HG03064 (cell line): ENCODE measurements around the gene UBR1.

Source experiments
- ATAC-seq: cut with Tn5 transposase; IDR thresholded peaks from one replicate; pipeline ENCODE4 v1.9.1; 2021; ENCODE audit warnings: low read depth; ENCODE audit not compliant: unreplicated experiment

Gene UBR1

DNA sequence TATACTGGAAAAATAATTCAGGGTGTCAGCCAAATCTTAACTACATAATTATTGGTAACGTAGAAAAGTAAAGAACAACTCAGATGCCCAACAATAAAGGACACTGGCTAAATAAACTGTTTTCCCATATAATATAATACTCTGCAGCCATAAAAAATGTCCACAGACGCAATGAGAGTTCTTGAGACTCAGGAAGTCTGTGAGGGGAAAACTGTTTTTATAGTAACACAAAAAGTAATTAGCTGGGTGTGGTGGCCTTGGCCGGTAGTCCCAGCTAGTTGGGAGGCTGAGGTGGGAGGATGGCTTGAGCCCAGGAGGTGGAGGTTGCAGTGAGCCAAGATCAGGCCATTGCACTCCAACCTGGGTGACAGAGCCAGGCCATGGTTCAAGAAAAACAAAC, 5.5 kb upstream of the UBR1 start:
- ATAC-seq = no peak

DNA sequence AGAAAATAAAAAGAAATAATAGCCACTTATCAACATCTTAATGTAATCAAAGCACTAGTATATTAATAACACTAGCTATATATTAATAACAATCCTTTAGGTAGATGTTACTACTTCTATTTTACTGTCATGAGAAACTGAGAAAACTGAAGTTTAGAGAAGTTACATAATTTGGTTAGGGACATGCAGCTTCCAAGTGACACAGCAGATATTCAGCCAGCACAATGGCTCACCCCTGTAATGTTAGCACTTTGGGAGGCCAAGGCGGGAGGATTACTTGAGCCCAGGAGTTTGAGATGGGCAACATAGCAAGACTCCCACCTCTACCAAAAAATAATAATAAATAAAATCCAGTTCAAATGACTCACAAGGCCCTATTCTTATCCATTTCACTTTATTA, 1.9 kb upstream of the UBR1 start:
- ATAC-seq = no peak

DNA sequence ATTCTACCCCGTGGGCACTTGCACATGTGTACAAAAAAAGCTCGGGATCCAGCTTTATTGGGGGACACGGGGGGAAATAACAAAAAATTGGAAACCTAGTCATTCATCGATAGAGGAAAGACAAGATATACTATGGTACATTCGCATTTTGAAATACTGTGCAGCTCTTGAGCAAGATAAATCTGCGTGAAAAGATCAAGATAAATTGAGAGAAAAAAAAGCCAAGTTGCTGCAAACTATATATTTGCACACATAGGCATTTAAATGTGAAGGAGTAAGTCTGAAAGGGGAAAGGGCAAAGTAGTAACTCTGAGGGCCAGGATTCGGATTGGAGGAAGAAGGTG, 620 bp upstream of the UBR1 start:
- no peak for ATAC-seq

DNA sequence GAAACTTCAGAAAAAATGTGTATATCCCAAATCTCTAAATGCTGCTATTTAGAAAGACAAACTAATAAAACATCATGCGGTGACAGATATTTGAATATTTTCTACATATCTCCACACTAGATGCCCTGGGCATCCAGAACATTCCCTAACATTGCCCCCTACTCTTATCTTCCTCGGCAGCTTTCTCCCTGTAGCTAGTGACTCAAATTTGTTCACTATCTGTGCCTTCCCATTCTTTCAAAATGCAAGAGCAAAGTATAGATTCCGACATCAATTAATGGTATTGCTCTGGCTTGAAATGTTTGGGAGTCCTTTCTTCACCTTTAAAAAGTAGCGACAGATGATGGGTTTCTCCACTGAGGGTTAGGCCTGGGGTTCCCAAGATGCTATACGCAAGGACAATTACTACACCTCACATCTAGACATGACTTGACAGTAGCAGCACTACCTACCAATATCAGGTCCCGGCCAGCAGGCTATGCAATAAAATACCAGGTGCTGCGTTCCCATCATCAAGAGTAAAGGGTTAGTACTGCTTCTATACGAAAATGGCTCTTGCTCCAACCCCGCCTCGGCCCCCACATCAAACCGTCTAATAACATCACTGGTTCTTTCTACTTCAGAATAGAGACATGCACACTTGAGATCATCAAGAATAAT, 631 bp downstream of the UBR1 start:
- no peak for ATAC-seq

DNA sequence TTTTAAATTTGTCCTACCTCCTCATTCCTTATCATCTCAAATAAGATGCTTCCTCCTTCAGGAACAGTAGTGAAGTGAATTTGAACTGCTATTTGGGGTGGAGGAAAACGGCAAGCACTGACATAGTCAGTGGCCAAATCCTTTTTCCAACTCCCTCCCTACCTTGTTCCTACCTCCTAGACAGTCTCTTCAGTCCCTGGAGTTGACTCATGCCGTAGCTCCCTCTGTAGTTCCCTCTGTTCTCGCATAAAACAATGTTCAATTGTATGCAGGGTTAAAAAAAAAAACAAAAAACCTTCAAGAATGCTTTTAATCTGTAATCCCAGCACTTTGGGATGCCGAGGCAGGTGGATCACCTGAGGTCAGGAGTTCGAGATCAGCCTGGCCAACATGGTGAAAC, 1.4 kb downstream of the UBR1 start:
- no peak for ATAC-seq

DNA sequence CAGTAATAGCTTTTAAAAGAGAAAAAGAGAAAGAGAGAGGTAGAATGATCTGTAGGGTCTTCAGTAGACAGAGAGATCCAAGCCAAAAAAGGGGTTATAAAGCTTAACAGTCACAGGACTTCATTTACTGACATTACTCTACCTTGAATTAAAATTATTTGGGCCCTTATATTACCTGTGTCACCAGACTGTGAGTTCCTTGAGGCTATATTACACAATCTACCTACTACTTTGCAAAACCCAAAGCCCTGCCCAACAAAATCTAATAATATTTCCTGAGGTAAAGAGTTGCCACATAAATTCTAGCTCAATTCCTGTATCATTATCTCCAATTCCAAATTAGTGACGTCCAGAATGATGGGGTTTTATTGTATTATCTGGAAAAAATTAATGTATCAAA, 1.9 kb downstream of the UBR1 start:
- no peak for ATAC-seq

DNA sequence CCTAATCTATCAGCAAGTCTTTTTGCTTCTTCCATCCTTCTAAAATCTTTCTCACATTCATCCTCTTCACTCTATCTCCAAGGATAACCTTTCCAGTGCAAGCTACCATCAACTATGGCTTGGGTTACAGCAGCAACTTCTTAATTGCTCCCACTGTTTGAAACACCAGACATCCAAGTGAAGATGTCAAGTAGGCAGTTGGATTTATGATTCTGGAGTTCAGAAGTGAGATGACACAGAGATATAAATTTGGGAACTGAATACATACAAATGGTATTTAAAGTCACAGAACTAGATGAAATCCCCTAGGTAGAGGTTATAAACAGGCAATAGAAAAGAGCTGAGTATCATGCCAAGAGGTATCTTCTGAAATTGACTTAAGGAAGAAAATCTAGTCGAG, 3.7 kb downstream of the UBR1 start:
- ATAC-seq = no peak

DNA sequence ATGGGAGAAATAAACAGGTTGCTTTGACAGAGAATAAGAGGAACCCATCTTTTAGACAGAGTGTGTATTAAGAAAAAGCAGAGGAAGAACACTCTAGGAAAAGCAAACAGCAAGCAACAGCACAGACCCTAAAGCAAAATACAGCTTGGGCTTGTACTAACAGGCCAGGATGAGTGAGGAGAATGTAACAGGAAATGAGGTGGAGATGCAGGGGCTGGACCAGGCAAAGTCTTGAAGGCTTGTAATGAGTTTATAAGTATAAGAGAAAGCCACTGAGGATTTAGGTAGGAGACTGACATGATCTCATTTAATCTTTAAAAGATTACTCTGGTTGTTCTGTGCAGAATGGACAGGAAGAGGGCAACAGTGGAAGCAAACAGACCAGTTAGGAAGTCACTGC, 4.9 kb downstream of the UBR1 start:
- no peak for ATAC-seq

DNA sequence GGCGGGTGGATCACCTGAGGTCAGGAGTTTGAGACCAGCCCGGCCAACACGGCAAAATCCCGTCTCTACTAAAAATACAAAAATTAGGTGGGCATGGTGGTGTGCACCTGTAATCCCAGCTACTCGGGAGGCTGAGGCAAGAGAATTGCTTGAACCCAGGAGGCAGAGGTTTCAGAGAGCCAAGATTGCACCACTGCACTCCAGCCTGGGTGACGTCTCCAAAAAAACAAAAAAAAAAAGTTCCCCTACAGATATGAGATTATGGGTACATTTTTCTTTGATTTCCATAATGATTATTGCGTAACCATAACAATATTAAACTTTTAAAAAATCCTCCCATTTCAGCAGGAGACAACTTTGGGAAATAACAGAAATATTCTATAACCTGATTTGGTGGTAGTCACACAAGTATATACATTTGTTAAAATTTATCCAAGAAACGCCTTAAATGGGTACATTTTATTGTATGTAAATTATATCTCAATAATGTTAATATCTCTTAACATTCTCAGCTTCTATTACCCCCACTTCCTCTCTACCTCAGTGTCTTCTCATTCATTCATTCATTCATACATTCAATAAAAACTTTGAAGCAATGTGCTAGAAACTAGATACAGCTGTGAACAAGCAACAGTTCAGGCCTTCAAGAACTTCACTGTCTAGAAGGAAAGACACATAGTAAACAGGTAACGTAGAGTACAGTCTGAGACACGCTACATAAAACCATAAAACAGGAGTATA, 6.6 kb downstream of the UBR1 start:
- ATAC-seq = no peak

DNA sequence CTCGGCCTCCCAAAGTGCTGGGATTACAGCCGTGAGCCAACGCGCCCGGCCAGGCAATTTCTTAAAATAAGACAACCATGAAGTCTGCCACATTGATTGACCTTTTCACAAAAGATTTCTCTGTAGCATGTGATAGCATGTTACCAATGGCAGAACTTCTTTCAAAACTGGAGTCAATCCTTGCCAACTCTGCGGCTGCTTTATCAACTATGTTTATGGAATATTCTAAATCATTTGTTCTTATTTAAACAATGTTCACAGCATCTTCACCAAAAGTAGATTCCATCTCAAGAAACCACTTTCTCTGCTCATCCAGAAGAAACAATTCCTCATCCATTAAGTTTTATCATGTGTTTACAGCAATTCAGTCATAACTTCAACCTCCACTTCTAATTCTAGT, 9.4 kb downstream of the UBR1 start:
- no peak for ATAC-seq

DNA sequence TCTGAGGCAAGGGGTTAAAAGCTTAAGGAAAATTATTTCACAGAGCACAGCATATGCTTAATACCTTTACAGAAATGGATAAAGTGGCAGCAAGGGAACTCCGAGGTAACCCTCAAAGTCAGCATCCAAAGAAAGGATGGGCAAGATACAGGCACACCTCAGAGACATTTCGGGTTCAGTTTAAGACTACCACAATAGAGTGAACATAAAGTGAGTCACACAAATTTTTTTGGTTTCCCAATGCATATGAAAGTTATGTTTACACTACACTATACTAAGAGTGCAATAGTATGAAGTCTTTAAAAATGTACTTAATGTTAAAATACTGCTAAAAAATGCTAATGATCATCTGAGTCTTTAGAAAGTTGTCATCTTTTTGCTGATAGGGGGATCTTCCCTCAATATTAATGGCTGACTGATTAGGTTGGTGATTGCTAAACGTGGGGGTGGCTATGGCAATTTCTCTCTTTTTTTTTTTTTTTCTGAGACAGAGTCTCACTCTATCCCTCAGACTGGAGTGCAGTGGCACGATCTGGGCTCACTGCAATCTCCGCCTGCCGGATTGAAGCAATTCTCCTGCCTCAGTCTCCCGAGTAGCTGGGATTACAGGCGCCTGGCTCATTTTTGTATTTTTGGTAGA, 10.0 kb downstream of the UBR1 start:
- ATAC-seq = no peak

DNA sequence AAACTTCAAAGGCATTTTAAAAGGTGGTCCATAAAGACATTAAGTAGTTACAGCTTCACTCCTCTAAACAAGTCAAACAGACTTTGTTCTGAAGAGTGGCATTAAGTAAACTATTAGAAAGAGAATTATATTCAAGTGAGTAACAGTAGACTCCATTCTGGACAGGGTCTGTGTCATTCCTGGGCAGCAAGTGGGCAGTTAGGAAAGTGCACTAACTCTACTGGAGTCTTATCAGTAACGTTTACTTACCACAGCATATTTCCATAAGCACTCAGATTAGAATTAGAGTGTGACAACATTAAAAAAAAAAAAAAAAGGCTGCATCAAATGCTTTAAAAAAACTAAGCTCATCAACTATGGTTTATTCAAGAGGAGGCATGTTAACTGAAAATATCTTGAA, 10.6 kb downstream of the UBR1 start:
- no peak for ATAC-seq

DNA sequence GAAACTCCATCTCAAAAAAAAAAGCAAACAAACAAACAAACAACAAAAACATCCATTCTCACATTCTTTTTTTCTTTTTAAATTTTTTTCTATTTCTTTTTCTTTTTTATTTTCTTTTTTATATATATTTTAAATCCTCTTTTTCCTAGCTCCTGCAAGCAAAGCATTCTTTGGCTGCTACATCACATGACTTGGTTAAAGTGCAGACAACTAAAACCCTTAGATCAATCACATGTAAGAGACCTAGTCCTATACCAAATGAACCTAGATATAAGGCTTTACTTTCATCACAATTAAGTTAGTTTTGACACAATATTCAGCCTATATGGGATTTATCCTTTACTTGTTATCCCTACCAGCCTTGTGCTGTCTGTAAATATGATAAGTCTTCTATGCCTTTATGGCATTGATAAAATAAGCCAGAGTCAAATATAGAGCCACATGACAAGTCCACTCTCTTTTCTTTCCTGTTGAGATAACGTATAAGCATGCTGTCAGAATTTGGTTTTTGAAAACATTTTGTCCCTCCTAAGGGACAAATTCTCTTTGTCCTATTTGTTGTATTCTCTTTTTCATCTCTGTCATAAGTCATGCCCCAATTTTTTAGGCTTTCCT, 11.3 kb downstream of the UBR1 start:
- ATAC-seq = no peak

DNA sequence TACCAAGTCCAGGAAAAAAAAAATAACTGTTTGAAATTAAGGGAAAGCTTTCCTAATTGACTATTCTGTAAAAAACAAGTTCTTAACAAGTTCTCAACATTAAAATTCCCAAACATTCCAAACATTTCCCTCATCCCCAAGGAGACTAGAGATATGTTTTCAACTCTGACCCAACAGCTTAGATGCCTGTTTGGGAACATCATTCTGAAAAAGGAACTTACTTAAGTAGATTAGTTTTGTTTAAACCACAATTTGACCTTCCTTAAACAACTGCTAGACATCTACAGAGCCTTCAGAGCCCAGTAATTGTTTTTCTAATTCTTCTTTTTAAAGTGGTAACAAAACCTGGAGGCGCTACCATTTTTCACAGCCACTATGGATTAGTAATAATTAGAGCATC, 12.8 kb downstream of the UBR1 start:
- no peak for ATAC-seq

DNA sequence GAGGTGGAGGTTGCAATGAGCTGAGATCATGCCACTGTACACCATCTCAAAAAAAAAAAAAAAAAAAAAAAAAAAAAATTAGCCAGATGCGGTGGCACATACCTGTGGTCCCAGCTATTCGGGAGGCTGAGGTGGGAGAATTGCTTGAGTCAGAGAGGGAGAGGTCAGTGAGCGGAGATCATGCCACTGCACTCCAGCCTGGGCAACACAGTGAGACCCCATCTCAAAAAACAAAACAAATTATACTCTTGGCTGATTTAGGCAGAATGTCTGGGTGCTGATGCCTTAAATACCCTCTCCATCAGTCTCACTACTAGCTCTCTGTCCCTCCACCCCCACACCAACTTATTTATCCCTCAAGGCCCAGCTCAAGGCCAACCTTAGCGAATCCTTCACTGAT, 14.0 kb downstream of the UBR1 start:
- no peak for ATAC-seq

DNA sequence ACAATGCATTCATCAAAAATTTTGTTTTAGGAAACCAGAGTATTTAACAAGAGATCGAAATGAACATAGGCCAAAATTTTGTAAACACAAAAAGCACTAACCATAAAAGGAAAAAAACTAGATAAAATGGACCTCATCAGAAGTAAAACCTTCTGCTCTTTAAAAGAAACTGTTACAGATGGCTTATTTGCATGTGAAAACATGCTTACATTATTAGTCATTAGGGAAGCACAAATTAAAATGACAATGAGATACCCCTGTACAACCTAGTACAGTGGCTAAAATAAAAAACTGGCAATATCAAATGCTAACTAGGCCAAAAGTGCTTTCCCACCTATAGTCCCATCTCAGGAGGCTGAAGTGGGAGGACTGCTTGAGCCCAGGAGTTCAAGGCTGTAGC, 19.3 kb downstream of the UBR1 start:
- ATAC-seq = no peak

DNA sequence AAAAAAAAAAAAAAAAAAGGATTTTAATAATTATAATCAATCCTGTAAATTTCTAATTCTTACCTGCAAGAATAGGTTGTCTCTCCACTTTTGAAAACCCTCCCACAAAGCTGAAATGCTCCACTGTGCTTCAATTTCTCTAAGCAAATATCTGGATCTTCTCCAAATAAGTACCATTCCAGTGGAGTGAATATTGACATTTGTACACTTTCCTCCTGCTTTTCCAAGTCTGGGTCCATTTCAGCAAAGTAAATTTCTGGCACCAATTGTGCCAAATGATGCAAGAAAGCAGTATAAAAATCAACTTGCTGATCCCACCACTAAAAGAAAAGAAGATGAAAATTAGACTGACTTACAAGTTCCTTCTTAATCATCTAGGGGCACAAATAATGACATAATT, 19.9 kb downstream of the UBR1 start:
- ATAC-seq = no peak

DNA sequence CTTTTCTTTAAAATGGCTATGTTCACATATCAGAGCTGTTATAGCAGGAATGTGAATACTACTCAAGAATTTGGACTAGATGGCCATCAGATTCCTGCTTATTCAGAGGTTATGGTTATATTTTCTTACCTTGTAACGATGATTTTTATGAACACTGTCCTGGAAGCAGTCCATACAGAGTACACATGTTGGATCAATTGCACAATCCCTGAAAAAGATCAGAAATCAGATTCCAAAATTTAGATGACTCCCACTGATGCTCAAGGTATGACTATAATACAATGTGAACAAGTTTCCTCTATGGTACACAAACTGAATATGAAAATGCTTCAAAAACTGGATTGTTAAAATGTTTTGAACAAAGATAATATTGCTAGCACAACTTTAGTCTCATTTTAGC, 23.3 kb downstream of the UBR1 start:
- ATAC-seq = no peak

DNA sequence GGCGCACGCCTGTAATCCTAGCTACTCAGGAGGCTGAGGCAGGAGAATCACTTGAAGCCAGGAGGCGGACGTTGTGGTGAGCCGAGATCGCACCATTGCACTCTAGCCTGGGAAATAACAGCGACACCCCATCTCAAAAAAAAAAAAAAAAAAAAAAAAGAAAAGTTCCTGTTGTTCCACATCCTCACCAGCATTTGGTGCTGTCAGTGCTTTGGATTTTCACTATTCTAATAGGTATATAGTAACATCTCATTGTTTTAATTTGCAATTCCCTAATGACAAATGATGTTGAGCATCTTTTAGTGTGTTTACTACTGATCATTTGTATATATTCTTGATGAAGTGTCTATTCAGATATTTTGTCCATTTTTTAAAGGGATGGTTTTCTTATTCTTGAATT, 24.6 kb downstream of the UBR1 start:
- no peak for ATAC-seq

DNA sequence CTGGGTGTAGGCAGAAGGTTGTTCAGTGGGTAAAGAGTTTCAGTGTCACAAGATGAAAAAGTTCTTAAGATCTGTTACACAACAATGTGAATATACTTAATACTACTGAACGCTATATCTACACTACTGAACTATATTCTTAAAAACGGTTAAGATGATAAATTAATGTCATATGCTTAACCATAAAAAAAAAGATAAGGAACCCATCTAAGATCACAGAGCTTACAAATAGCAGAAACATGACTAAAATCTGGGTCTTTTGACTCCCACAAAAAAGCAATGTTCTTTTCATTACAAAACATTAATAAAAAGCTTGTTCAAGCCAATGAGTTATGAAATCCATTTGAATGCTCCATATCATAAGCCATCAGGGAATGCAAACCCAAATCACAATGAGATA, 34.4 kb downstream of the UBR1 start:
- ATAC-seq = no peak

DNA sequence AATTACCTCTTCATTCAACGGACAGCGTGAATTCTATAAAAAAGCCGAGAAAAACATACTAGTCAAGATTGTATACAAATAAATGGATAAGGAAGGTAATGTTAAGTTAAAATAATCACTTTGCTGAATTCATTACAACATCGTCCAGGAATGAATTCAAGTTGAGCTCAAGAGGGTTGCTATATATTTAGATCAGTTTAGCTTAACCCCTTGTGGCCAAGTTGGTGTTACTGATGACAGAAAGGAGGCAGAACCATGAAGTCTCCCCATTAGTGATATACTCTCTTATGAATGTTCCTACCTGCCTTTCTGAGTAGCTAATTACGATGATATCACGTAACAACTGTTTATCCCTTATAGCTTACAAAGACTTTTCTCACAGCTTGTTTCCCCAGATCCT, 34.9 kb downstream of the UBR1 start:
- no peak for ATAC-seq

DNA sequence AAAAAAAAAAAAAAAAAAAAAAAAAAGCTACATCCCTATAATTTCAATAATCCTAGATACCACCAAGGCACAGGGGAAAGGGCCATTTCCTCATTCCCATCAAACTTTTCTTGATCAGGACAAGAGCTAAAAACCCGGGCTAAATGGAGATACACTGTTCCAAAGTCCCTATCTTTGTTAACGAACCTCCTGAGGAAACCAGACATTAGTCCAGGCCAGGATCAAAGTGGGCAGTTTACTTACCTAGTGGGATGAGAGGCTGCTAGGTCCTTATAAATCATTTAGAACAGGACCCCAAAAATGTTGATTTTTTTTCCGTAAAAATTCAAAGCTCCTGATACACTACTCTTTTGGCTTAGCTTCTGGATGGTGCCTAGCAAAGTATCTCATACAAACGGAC, 35.6 kb downstream of the UBR1 start:
- ATAC-seq = no peak
